Duodenal mucosa (tissue), 2 donors: Measurements from ENCODE around the gene FAM76A.
"Not testable (repeated sequence)": the region's sequence is repeated elsewhere in the genome, so short reads cannot be mapped to it uniquely, and the experiment has no call there.

Experiments
- H3K27ac ChIP-seq: one replicate; pipeline ENCODE4 v1.7.0; 2013; ENCODE audit warnings: low read depth, low read length
- H3K27me3 ChIP-seq, 2 donors: one replicate each; pipeline ENCODE4 v1.7.0; 2013; ENCODE audit warnings: low read length in 2 of 2, control low read depth in 1 of 2; ENCODE audit not compliant: insufficient read depth in 2 of 2, control insufficient read depth in 1 of 2
- H3K36me3 ChIP-seq, 2 donors: one replicate each; pipeline ENCODE4 v1.7.0; 2013; ENCODE audit warnings: low read length in 2 of 2, control low read depth in 1 of 2; ENCODE audit not compliant: insufficient read depth in 2 of 2, control insufficient read depth in 1 of 2
- H3K4me1 ChIP-seq, 2 donors: one replicate each; pipeline ENCODE4 v1.7.0; 2013; ENCODE audit warnings: low read length in 2 of 2, control low read depth in 1 of 2; ENCODE audit not compliant: insufficient read depth in 2 of 2, control insufficient read depth in 1 of 2
- H3K4me3 ChIP-seq, 2 donors: one replicate each; pipeline ENCODE4 v1.7.0; 2013; ENCODE audit warnings: low read length in 2 of 2, low read depth in 1 of 2
- H3K9ac ChIP-seq, 2 donors: one replicate each; pipeline ENCODE4 v1.7.0; 2013; ENCODE audit warnings: low read length in 2 of 2, low read depth in 1 of 2
- H3K9me3 ChIP-seq, 2 donors: one replicate each; pipeline ENCODE4 v1.7.0; 2013; ENCODE audit warnings: low read length in 2 of 2, control low read depth in 1 of 2; ENCODE audit not compliant: control insufficient read depth in 1 of 2

FAM76A gene

DNA sequence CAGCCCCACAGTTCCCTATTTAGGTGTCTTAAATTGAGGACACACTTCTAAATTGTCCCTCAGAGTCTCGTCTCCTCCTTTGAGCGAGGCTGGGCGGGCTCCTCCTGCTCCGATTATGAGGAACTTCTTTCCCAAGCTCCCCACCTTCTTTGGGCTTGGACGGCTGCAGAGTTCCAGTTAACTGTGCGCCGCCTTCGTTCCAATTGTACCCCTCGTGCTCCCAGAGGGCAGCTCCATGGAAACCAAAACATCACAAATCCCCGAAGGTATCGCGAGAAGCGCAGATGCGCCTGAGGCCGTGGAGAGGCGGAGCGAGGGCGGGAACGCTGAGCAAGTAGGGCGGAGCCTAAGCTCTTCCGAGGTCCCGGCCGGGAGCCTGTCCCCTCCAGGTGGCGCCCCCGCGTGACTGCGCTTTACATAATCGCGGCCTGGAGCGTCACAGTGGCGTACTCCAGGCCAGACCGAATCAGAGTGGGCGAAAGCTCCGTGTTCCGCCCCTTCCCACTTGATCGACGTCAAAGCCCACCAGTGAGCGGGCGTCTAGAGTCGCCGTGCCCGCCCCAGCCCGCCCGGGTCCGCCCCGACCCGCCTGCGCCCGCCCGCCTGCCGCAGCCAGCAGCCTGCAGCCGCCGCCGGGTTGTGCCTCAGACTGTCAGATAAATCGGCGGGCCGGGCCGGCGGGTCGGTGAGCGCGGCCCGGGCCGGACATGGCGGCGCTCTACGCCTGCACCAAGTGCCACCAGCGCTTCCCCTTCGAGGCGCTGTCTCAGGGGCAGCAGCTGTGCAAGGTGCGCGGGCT is at the start of gene FAM76A:
Gene FAM76A (plus strand): TSS at position 588 of the 799 bp plus-strand sequence. CDS start 120 bp downstream, at position 708.
- Histone ChIP-seq H3K27me3 (no peaks in the 10 kb centered on the region), H3K9ac (peak within 1 kb of the TSS; percentile 69 to 75), H3K4me1 (peaks cover 8 to 12% of the 10 kb centered on the region in 2 donors), H3K36me3 (peaks cover 2 to 3% of the 10 kb centered on the region in 2 donors), H3K4me3 (peak within 1 kb of the TSS; percentile 80 to 86), H3K27ac (peak within 1 kb of the TSS; percentile 88), H3K9me3 (no peaks in the 10 kb centered on the region)

DNA sequence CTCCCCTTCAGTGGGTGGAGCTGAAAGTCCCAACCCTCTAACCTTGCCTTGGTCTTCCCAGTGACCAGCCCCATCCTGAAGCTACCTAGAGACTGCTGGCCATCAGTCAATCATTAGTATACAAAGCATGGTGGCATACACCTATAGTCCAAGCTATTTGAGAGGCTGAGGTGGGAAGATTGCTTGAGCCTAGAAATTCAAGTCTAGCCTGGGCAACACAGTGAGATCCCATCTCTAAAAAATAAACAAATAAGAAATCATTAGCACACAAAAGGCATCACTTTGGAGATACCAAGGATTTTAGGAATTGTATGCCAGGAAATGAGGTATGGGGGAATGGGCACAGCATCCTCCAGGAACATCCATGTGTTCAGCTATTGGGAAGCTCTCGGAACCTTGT is 49.4 kb upstream of the FAM76A start:
- Histone ChIP-seq H3K27ac (no peak overlapping the region), H3K36me3 (no peaks in the 10 kb centered on the region), H3K4me1 (peaks cover 13 to 14% of the 10 kb centered on the region in 2 donors), H3K4me3 (no peak overlapping the region), H3K9ac (no peak overlapping the region), H3K9me3 (peaks cover 5 to 8% of the 10 kb centered on the region in 2 donors), H3K27me3 (no peaks in the 10 kb centered on the region)

DNA sequence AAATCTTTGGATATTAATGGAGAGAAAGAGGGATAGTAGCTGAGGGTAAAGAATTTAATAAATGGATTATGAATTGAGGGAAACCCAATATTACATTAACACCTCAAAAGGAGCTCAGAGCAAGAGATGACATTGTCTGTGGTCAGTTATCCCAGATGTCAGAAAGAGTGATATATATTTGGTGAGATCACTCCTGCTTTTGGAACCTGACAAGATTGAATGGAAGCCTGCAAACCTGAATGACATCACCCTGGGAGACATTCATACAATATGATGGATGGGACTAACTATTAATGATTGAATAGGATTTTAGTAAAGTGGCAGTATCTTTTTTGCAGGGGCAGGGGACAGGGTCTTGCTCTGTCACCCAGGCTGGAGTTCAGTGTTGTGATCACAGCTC is 47.0 kb upstream of the FAM76A start:
- Histone ChIP-seq H3K9me3 (peaks cover 5 to 14% of the 10 kb centered on the region in 2 donors), H3K4me3 (no peak overlapping the region), H3K27ac (no peak overlapping the region), H3K27me3 (no peaks in the 10 kb centered on the region), H3K4me1 (no peaks in the 10 kb centered on the region), H3K9ac (no peak overlapping the region), H3K36me3 (no peaks in the 10 kb centered on the region)

DNA sequence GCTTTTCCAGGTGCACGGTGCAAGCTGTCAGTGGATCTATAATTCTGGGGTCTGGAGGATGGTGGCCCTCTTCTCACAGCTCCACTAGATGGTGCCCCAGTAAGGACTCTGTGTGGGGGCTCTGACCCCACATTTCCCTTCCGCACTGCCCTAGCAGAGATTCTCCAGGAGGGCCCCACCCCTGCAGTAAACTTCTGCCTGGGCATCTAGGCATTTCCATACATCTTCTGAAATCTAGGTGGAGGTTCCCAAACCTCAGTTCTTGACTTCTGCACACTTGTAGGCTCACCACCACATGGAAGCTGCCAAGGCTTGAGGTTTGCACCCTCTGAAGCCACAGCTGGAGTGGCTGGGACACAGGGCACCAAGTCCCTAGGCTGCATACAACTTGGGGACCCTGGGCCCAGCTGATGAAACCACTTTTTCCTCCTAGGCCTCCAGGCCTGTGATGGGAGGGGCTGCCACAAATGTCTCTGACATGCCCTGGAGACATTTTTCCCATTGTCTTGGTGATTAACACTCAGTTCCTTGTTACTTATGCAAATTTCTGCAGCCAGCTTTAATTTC is 45.5 kb upstream of the FAM76A start:
- H3K9me3 ChIP-seq: peaks cover 5 to 14% of the 10 kb centered on the region in 2 donors
- not testable (repeated sequence) for H3K4me1 ChIP-seq, H3K27ac ChIP-seq, H3K27me3 ChIP-seq, H3K9ac ChIP-seq, H3K4me3 ChIP-seq, H3K36me3 ChIP-seq

DNA sequence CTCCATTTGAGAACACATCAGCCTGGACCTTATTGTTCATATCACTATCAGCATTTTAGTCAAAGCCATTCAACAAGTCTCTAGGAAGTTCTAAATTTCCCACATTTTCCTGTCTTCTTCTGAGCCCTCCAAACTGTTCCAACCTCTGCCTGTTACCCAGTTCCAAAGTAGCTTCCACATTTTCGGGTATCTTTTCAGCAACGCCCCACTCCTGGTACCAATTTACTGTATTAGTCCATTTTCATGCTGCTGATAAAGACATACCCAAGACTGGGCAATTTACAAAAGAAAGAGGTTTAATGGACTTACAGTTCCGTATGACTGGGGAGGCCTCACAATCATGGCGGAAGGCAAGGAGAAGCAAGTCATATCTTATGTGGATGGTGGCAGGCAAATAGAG is 44.2 kb upstream of the FAM76A start:
- not testable (repeated sequence) for H3K27me3 ChIP-seq, H3K36me3 ChIP-seq, H3K9ac ChIP-seq, H3K4me1 ChIP-seq, H3K27ac ChIP-seq, H3K4me3 ChIP-seq
- peaks cover 5 to 14% of the 10 kb centered on the region in 2 donors for H3K9me3 ChIP-seq

DNA sequence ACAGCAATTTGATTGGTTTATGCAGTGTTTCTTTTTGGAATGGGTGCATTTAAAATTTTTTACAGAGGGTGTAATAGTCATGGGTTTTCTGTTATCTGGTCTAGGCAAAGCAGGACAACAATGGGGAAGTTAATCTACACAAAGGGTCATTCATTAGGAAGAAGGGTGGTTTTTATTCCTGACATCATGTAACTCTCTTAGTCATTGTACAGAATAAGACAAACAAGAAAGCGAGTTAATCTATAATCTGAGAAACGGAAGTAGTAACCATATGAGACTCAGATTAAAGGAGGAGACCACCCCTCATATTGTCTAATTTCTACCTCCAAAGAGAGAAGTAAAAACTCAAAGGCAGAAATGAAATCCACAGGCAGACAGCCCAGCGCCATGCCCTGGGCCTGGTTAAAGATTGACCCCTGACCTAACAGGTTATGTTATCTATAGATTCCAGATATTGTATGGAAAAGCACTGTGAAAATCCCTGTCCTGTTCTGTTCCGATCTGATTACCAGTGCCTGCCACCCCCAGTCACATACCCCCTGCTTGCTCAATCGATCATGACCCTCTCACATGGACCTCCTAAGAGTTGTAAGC is 43.3 kb upstream of the FAM76A start:
- H3K9me3 ChIP-seq: peaks cover 5 to 14% of the 10 kb centered on the region in 2 donors
- no peaks in the 10 kb centered on the region for H3K27me3 ChIP-seq
- no peaks in the 10 kb centered on the region for H3K36me3 ChIP-seq
- H3K9ac ChIP-seq: no peak overlapping the region
- no peak overlapping the region for H3K4me3 ChIP-seq
- H3K4me1 ChIP-seq: peaks cover 8 to 9% of the 10 kb centered on the region in 2 donors
- H3K27ac ChIP-seq: no peak overlapping the region

DNA sequence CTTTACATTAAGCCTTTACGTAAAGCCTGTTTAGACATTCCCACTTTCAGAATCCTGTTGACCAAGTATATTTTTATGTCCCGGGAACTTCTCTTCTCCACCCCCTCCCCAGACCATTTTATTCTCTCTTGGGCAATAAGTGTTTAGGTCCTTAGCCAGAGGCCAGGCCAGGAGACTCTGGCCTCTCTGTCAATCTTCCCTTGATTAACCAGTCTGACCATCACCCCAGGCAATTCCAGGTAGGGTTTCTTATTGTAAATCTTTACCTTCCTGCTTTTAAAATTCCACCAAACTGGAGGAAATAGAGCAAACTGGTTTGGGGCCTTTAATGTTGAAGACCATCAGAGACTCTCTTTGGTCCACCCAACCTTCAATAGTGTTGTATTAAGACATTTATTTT is 41.6 kb upstream of the FAM76A start:
- no peaks in the 10 kb centered on the region for H3K36me3 ChIP-seq
- no peaks in the 10 kb centered on the region for H3K27me3 ChIP-seq
- H3K4me3 ChIP-seq: no peak overlapping the region
- no peak overlapping the region for H3K9ac ChIP-seq
- H3K27ac ChIP-seq: no peak overlapping the region
- peaks cover 8 to 9% of the 10 kb centered on the region in 2 donors for H3K4me1 ChIP-seq
- peaks cover 5 to 14% of the 10 kb centered on the region in 2 donors for H3K9me3 ChIP-seq

DNA sequence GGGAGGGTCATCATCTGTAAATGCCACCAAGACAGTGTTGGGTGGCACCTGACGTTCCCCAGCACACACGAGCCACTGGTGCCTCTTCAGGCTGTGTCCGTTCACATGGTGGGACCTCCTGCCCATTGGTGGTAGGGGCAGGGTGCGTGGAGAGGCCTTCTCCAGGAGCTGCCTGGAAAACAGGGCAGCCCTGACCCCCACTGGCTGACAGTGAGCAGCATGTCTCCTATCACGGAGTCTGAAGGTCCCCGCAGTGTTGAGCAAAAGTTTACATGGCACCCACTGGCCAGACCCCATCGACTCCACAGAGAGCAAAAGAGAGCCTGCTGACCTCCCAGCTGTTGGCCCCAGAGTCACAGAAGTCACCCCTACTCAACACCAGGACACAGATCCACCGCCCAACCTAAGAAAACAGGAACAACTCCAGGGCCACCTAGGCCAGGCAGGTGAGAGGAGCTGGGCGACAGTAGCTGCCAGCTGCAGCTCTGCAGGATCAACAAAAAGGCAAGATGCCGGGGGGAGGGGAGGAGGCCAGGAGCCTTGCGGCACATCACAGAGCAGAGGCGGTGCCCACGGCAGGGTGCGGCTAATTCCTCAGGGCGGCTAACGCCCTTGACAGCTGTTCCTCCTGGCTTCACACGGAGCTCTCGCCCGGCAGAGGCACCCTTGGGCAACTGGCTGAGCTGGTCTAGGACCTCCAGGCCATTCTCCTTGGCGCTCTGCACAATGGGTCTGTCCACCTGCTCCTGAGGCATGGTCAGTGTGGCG is 39.4 kb upstream of the FAM76A start:
- Histone ChIP-seq H3K4me1 (peaks cover 8 to 9% of the 10 kb centered on the region in 2 donors), H3K36me3 (no peaks in the 10 kb centered on the region), H3K27ac (no peak overlapping the region), H3K4me3 (no peak overlapping the region), H3K27me3 (no peaks in the 10 kb centered on the region), H3K9ac (no peak overlapping the region), H3K9me3 (peaks cover 0 to 6% of the 10 kb centered on the region in 2 donors)

DNA sequence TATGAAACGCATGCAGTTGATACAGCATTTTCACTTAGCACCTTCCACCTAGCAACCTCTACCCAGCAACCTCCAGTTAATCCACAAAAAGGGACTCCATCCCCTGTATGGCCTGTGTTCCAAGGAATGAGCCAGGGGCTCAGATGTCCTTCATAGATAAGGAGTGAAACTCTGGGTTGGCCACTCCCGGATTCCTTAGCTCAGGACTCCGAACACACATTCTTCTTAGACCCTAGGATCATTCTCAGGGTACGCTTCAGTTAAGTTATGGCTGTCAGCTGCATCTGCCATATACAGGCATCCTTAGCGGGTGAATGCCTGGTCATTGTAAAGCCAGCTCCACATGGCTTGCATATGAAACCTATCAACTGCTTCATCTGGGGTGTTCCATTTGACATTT is 37.9 kb upstream of the FAM76A start:
- Histone ChIP-seq H3K27me3 (no peaks in the 10 kb centered on the region), H3K36me3 (no peaks in the 10 kb centered on the region), H3K4me3 (no peak overlapping the region), H3K9ac (no peak overlapping the region), H3K9me3 (no peaks in the 10 kb centered on the region), H3K27ac (no peak overlapping the region), H3K4me1 (peaks cover 8 to 9% of the 10 kb centered on the region in 2 donors)
